IMR-90 (cell line): Measurements from ENCODE around the gene CSTA. TPM values are rescaled to one million over a fixed set of nuclear protein-coding genes. Genes with fewer than 3 reads are reported as not detected.

ENCODE experiments used
- ATAC-seq: fragments of 200-7000 bp; cut with Tn5 transposase; 2 replicates; pipeline ENCODE4 v1.9.1; 2020; ENCODE audit warnings: low read depth, mild to moderate bottlenecking, moderate library complexity
- BruUV-seq: library from RNA; stranded (reverse); fragments of 400-500 nt; replicated peaks from 2 replicates; lab custom pipeline; 2021; lab: Mats Ljungman, UMichigan
- CTCF ChIA-PET: fragments of 300-600 bp; formaldehyde crosslinking; extraction: SDS; loops from one replicate; lab custom pipeline; 2021; ENCODE audit warnings: antibody characterized with exemption; lab: Yijun Ruan, JAX
- POLR2A ChIA-PET: fragments of 300-600 bp; sonication (Branson Sonifier 250); formaldehyde crosslinking; loops from one replicate; lab custom pipeline; 2022; ENCODE audit warnings: antibody characterized with exemption; ENCODE audit not compliant: unreplicated experiment; lab: Charles Lee
- DNase-seq: peaks from one replicate; pipeline ENCODE4 v3.0.0; 2013
- H2AFZ ChIP-seq: replicated peaks from 2 replicates; pipeline ENCODE3; 2013; ENCODE audit warnings: low read length, mild to moderate bottlenecking; ENCODE audit not compliant: poor library complexity
- H2AK5ac ChIP-seq: 2 replicates; pipeline ENCODE4 v1.6.1; 2013; ENCODE audit warnings: low read depth, low read length, inconsistent platforms
- H2AK9ac ChIP-seq: replicated peaks from 2 replicates; pipeline ENCODE3; 2013; ENCODE audit warnings: mild to moderate bottlenecking, low read depth, low read length, moderate library complexity; ENCODE audit not compliant: poor library complexity
- H2BK120ac ChIP-seq: 2 replicates; pipeline ENCODE4 v1.6.1; 2013; ENCODE audit warnings: low read depth, low read length, inconsistent platforms
- H2BK15ac ChIP-seq: 3 replicates; pipeline ENCODE4 v1.6.1; 2013; ENCODE audit warnings: low read depth, low read length, inconsistent platforms
- H2BK20ac ChIP-seq: 2 replicates; pipeline ENCODE4 v1.6.1; 2013; ENCODE audit warnings: low read depth, mild to moderate bottlenecking, inconsistent platforms, low read length, moderate library complexity
- H2BK5ac ChIP-seq: 2 replicates; pipeline ENCODE4 v1.6.1; 2013; ENCODE audit warnings: mild to moderate bottlenecking, low read depth, low read length, inconsistent platforms; ENCODE audit not compliant: poor library complexity, severe bottlenecking
- H3K14ac ChIP-seq: replicated peaks from 2 replicates; pipeline ENCODE4 v1.6.1; 2013; ENCODE audit warnings: low read depth, low read length, inconsistent platforms
- H3K18ac ChIP-seq: 2 replicates; pipeline ENCODE4 v1.6.1; 2013; ENCODE audit warnings: low read depth, low read length, control low read depth
- H3K23ac ChIP-seq: 2 replicates; pipeline ENCODE4 v1.6.1; 2013; ENCODE audit warnings: low read depth, low read length, inconsistent platforms
- H3K27ac ChIP-seq: 2 replicates; pipeline ENCODE4 v1.5.1; 2013; ENCODE audit warnings: mild to moderate bottlenecking, control low read depth, low read length; ENCODE audit not compliant: insufficient read depth
- H3K27me3 ChIP-seq: 2 replicates; pipeline ENCODE4 v1.6.1; 2013; ENCODE audit warnings: low read length; ENCODE audit not compliant: control insufficient read depth, insufficient read depth
- H3K36me3 ChIP-seq: 2 replicates; pipeline ENCODE4 v1.6.1; 2013; ENCODE audit warnings: low read length, mixed read lengths; ENCODE audit not compliant: control insufficient read depth, insufficient read depth
- H3K4ac ChIP-seq: 2 replicates; pipeline ENCODE4 v1.6.1; 2013; ENCODE audit warnings: low read depth, low read length, inconsistent platforms
- H3K4me1 ChIP-seq: 2 replicates; pipeline ENCODE4 v1.6.1; 2013; ENCODE audit warnings: low read length, mixed read lengths; ENCODE audit not compliant: control insufficient read depth, insufficient read depth
- H3K4me2 ChIP-seq: 2 replicates; pipeline ENCODE4 v1.6.1; 2013; ENCODE audit warnings: low read depth, mild to moderate bottlenecking, control low read depth, low read length, moderate library complexity
- H3K4me3 ChIP-seq: 2 replicates; pipeline ENCODE4 v1.5.1; 2013; ENCODE audit warnings: low read depth, mild to moderate bottlenecking, control low read depth, low read length, moderate library complexity; ENCODE audit not compliant: insufficient read depth
- H3K56ac ChIP-seq: 2 replicates; pipeline ENCODE4 v1.6.1; 2013; ENCODE audit warnings: low read length, inconsistent platforms; ENCODE audit not compliant: insufficient read depth; ENCODE audit errors: extremely low read depth
- H3K79me1 ChIP-seq, 2 experiments: 2 replicates each; pipeline ENCODE4 v1.6.1; 2013; ENCODE audit warnings: low read length in 2 of 2, inconsistent platforms in 1 of 2, low read depth in 1 of 2
- H3K9ac ChIP-seq: 2 replicates; pipeline ENCODE4 v1.6.1; 2013; ENCODE audit warnings: low read depth, low read length, control low read depth
- H3K9me1 ChIP-seq: 2 replicates; pipeline ENCODE4 v1.6.1; 2013; ENCODE audit warnings: low read length, inconsistent platforms; ENCODE audit not compliant: insufficient read depth
- H3K9me3 ChIP-seq: 2 replicates; pipeline ENCODE4 v1.6.1; 2013; ENCODE audit warnings: low read length; ENCODE audit not compliant: control insufficient read depth, insufficient read depth
- H4K20me1 ChIP-seq: 2 replicates; pipeline ENCODE4 v1.6.1; 2013; ENCODE audit warnings: low read length, inconsistent platforms; ENCODE audit not compliant: insufficient read depth
- H4K5ac ChIP-seq: 2 replicates; pipeline ENCODE4 v1.6.1; 2013; ENCODE audit warnings: mild to moderate bottlenecking, low read depth, low read length, control low read depth
- H4K8ac ChIP-seq, 2 experiments: 2 replicates each; pipeline ENCODE4 v1.6.1; 2013; ENCODE audit warnings: low read depth in 2 of 2, low read length in 2 of 2, control low read depth in 1 of 2, inconsistent platforms in 1 of 2
- H4K91ac ChIP-seq: 2 replicates; pipeline ENCODE4 v1.6.1; 2013; ENCODE audit warnings: low read depth, low read length, inconsistent platforms; ENCODE audit not compliant: insufficient read depth
- BHLHE40 ChIP-seq: fragments of 150-350 bp; IDR thresholded peaks from 2 replicates; pipeline ENCODE4 v1.6.1; 2016; ENCODE audit warnings: mild to moderate bottlenecking, low read depth, low read length
- CHD1 ChIP-seq: IDR thresholded peaks from 2 replicates; pipeline ENCODE4 v1.6.1; 2012; ENCODE audit warnings: low read depth, low read length, improper control_type of control experiment
- dilution Hi-C: fragments of 300-500 bp; cut with HindIII; formaldehyde crosslinking; loops from one replicate; pipeline ENCODE4 v1.14.3; 2018; ENCODE audit warnings: low sequenced_read_pairs; ENCODE audit not compliant: unreplicated experiment
- in situ Hi-C: fragments of 300-500 bp; cut with MboI; formaldehyde crosslinking; loops from 3 replicates; pipeline ENCODE4 v1.14.3; 2019; ENCODE audit warnings: low sequenced_read_pairs, inconsistent platforms, mixed read lengths
- intact Hi-C: fragments of 100-400 bp; cut with micrococcal nuclease; formaldehyde crosslinking; loops from 2 replicates; pipeline ENCODE4 v1.10.0; 2022
- polyA plus RNA-seq, 3 experiments: library from polyadenylated mRNA; depleted of rRNA; stranded (reverse); fragments of >200 nt; gene quantifications; 2 replicates each; pipeline ENCODE4 v1.2.3, GENCODE V29; 2012; ENCODE audit warnings: low replicate concordance in 1 of 3
- total RNA-seq: library from RNA; depleted of rRNA; stranded (reverse); fragments of >200 nt; gene quantifications from 2 replicates; pipeline ENCODE4 v1.2.3, GENCODE V29; 2012
- TF ChIP-seq, protein P1 (sequence below): fragments of 150-350 bp; IDR thresholded peaks from 2 replicates; pipeline ENCODE4 v1.6.1; 2017; ENCODE audit warnings: mild to moderate bottlenecking, antibody characterized with exemption, low read length, low read depth

CSTA gene
- total and polyA plus RNA-seq, 2 of the 4 experiments (the other 2 are of a cell fraction): 0.17 TPM; not detected in 1

GRCh38 chr3:122312826-122313225 is 12.2 kb upstream of the CSTA start:
- Histone ChIP-seq H2BK20ac (no peak overlapping the region), H3K27me3 (peaks cover under 1% of the 10 kb centered on the region; the same call in 1 of the 2 replicates), H3K23ac (no peak overlapping the region), H2AK9ac (no peak overlapping the region), H3K56ac (no peak overlapping the region), H4K91ac (no peak overlapping the region), H3K9me3 (no peaks in the 10 kb centered on the region), H4K8ac (no peak overlapping the region), H4K20me1 (no peaks in the 10 kb centered on the region), H3K4me1 (no peaks in the 10 kb centered on the region), H2BK120ac (no peak overlapping the region), H3K9ac (no peak overlapping the region), H3K4ac (no peak overlapping the region), H2BK15ac (no peak overlapping the region), H3K36me3 (no peaks in the 10 kb centered on the region), H3K27ac (no peak overlapping the region), H3K79me1 (no peaks in the 10 kb centered on the region), H4K5ac (no peak overlapping the region), H2BK5ac (no peak overlapping the region), H3K4me3 (no peak overlapping the region), H3K9me1 (no peaks in the 10 kb centered on the region), H2AK5ac (no peak overlapping the region), H3K14ac (no peak overlapping the region), H3K4me2 (no peak overlapping the region), H3K18ac (no peak overlapping the region), H2AFZ (no peak overlapping the region)
- DNase-seq (no peak), ATAC-seq (no peak)
- intact Hi-C loops (no loop called here), dilution Hi-C loops (no loop called here), in situ Hi-C loops (no loop called here)
- ChIA-PET POLR2A (no interaction called here), CTCF (no interaction called here)
- no TSS peak for BruUV-seq
- TF ChIP-seq, protein P1, sequence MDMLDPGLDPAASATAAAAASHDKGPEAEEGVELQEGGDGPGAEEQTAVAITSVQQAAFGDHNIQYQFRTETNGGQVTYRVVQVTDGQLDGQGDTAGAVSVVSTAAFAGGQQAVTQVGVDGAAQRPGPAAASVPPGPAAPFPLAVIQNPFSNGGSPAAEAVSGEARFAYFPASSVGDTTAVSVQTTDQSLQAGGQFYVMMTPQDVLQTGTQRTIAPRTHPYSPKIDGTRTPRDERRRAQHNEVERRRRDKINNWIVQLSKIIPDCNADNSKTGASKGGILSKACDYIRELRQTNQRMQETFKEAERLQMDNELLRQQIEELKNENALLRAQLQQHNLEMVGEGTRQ: no peak
- no peak for TF ChIP-seq CHD1
- no peak for TF ChIP-seq BHLHE40
